H1 (cell line): ENCODE results near the gene CIT. TPM values are rescaled to one million over a fixed set of nuclear protein-coding genes. Genes with fewer than 3 reads are reported as not detected.

Experiments used
- CTCF ChIA-PET: fragments of 300-600 bp; sonication (Branson Sonifier 250); formaldehyde crosslinking; loops from one replicate; lab custom pipeline; 2021; ENCODE audit not compliant: partially characterized antibody; lab: Charles Lee
- POLR2A ChIA-PET: fragments of 300-600 bp; sonication (Branson Sonifier 250); formaldehyde crosslinking; loops from one replicate; lab custom pipeline; 2021; ENCODE audit warnings: inconsistent platforms; ENCODE audit not compliant: partially characterized antibody; lab: Charles Lee
- DNase-seq, 2 experiments: peaks; one replicate each; pipeline versions ENCODE4 v3.0.0 to v3.0.0-alpha.2; 2010 to 2022; ENCODE audit warnings: low spot score in 2 of 2, low read depth in 1 of 2, mixed read lengths in 1 of 2
- FAIRE-seq: peaks from 2 replicates; lab custom pipeline; 2011; peaks lifted over from hg19 to GRCh38; lab: Jason Lieb, UNC
- H2AFZ ChIP-seq: 2 replicates; pipeline ENCODE4 v1.8.1; 2012; ENCODE audit warnings: low read length, inconsistent platforms
- H2AK5ac ChIP-seq: 2 replicates; pipeline ENCODE4 v1.6.1; 2013; ENCODE audit warnings: low read depth, low read length
- H2BK120ac ChIP-seq: replicated peaks from 2 replicates; pipeline ENCODE3; 2013; ENCODE audit warnings: low read depth, low read length, inconsistent platforms
- H2BK12ac ChIP-seq: 2 replicates; pipeline ENCODE4 v1.6.1; 2013; ENCODE audit warnings: low read depth, low read length
- H2BK15ac ChIP-seq: 2 replicates; pipeline ENCODE4 v1.6.1; 2013; ENCODE audit warnings: low read length
- H2BK20ac ChIP-seq: 2 replicates; pipeline ENCODE4 v1.6.1; 2013; ENCODE audit warnings: low read length
- H2BK5ac ChIP-seq: 2 replicates; pipeline ENCODE4 v1.6.1; 2013; ENCODE audit warnings: low read depth, low read length
- H3K14ac ChIP-seq: 2 replicates; pipeline ENCODE4 v1.6.1; 2013; ENCODE audit warnings: inconsistent platforms; ENCODE audit not compliant: insufficient read length
- H3K18ac ChIP-seq: 2 replicates; pipeline ENCODE4 v1.6.1; 2013; ENCODE audit warnings: low read length; ENCODE audit errors: extremely low read depth
- H3K23ac ChIP-seq: 2 replicates; pipeline ENCODE4 v1.6.1; 2013; ENCODE audit warnings: inconsistent platforms; ENCODE audit not compliant: insufficient read length
- H3K23me2 ChIP-seq: 2 replicates; pipeline ENCODE4 v1.6.1; 2013; ENCODE audit warnings: low read depth, low read length
- H3K27ac ChIP-seq: 2 replicates; pipeline ENCODE4 v1.6.1; 2011; ENCODE audit warnings: low read depth, low read length, inconsistent platforms
- H3K27me3 ChIP-seq, 4 experiments: replicated peaks in 1 of 4; 1 replicate in 1 of 4; 2 replicates in 3 of 4; pipeline versions ENCODE4 v1.6.1 to v1.8.1; 2011 to 2013; ENCODE audit warnings: low read length in 3 of 4, mild to moderate bottlenecking in 3 of 4, inconsistent platforms in 2 of 4, mixed read lengths in 2 of 4, moderate library complexity in 1 of 4; ENCODE audit not compliant: control insufficient read depth in 3 of 4, insufficient read depth in 3 of 4; ENCODE audit errors: extremely low read depth in 1 of 4
- H3K36me3 ChIP-seq, 4 experiments: 2 replicates each; pipeline versions ENCODE4 v1.6.1 to v1.8.1; 2011 to 2013; ENCODE audit warnings: mild to moderate bottlenecking in 4 of 4, low read length in 3 of 4, moderate library complexity in 2 of 4, control low read depth in 1 of 4, inconsistent platforms in 1 of 4; ENCODE audit not compliant: insufficient read depth in 4 of 4, control insufficient read depth in 2 of 4
- H3K4ac ChIP-seq: replicated peaks from 2 replicates; pipeline ENCODE3; 2013; ENCODE audit warnings: low read length, low read depth, mixed read lengths, inconsistent platforms; ENCODE audit not compliant: insufficient read length
- H3K4me1 ChIP-seq, 4 experiments: replicated peaks in 1 of 4; 1 replicate in 1 of 4; 2 replicates in 3 of 4; pipeline versions ENCODE4 v1.6.1 to v1.8.1; 2011 to 2013; ENCODE audit warnings: low read length in 3 of 4, inconsistent platforms in 2 of 4, mixed read lengths in 1 of 4; ENCODE audit not compliant: insufficient read depth in 4 of 4, control insufficient read depth in 3 of 4
- H3K4me2 ChIP-seq, 2 experiments: 2 replicates each; pipeline versions ENCODE4 v1.6.1 to v1.8.1; 2011 to 2013; ENCODE audit warnings: low read depth in 2 of 2, low read length in 2 of 2, control low read depth in 1 of 2, inconsistent platforms in 1 of 2, mild to moderate bottlenecking in 1 of 2; ENCODE audit not compliant: insufficient read depth in 1 of 2
- H3K4me3 ChIP-seq, 4 experiments: fragments of 200-600, 300-600 bp in 1 of 4; sonication (generic), shearing (Covaris generic), sonication (Bioruptor Twin) in 1 of 4; 2 replicates each; pipeline versions ENCODE4 v1.5.1 to v1.8.1; 2011 to 2016; ENCODE audit warnings: low read length in 4 of 4, low read depth in 3 of 4, control low read depth in 2 of 4, inconsistent platforms in 2 of 4, mild to moderate bottlenecking in 2 of 4, mixed read lengths in 1 of 4, moderate library complexity in 1 of 4; ENCODE audit not compliant: insufficient read depth in 2 of 4; ENCODE audit errors: extremely low read depth in 1 of 4
- H3K56ac ChIP-seq: replicated peaks from 2 replicates; pipeline ENCODE3; 2013; ENCODE audit warnings: low read depth, mild to moderate bottlenecking, mixed read lengths, low read length, inconsistent platforms; ENCODE audit not compliant: insufficient read length
- H3K79me1 ChIP-seq: 2 replicates; pipeline ENCODE4 v1.6.1; 2013; ENCODE audit warnings: low read depth, low read length, control low read depth
- H3K79me2 ChIP-seq, 2 experiments: 2 replicates each; pipeline versions ENCODE4 v1.6.1 to v1.8.1; 2012 to 2013; ENCODE audit warnings: low read length in 2 of 2, mild to moderate bottlenecking in 2 of 2, inconsistent platforms in 1 of 2; ENCODE audit not compliant: insufficient read depth in 2 of 2, control insufficient read depth in 1 of 2
- H3K9ac ChIP-seq, 4 experiments: replicated peaks in 1 of 4; 1 replicate in 1 of 4; 2 replicates in 3 of 4; pipeline versions ENCODE4 v1.6.1 to v1.8.1; 2011 to 2013; ENCODE audit warnings: low read depth in 3 of 4, low read length in 3 of 4, control low read depth in 2 of 4, mild to moderate bottlenecking in 2 of 4, moderate library complexity in 2 of 4, inconsistent platforms in 1 of 4; ENCODE audit errors: extremely low read depth in 1 of 4
- H3K9me3 ChIP-seq, 2 experiments: 2 replicates each; pipeline versions ENCODE4 v1.6.1 to v1.8.1; 2012 to 2013; ENCODE audit warnings: mild to moderate bottlenecking in 2 of 2, moderate library complexity in 2 of 2, control low read depth in 1 of 2, inconsistent platforms in 1 of 2, low read depth in 1 of 2, low read length in 1 of 2, mixed read lengths in 1 of 2; ENCODE audit not compliant: insufficient read depth in 2 of 2
- H4K20me1 ChIP-seq, 2 experiments: replicated peaks in 1 of 2; 2 replicates each; pipeline versions ENCODE3 to v1.8.1; 2011 to 2013; ENCODE audit warnings: inconsistent platforms in 2 of 2, low read length in 2 of 2, mild to moderate bottlenecking in 1 of 2; ENCODE audit not compliant: insufficient read depth in 2 of 2, control insufficient read depth in 1 of 2
- H4K5ac ChIP-seq: 2 replicates; pipeline ENCODE4 v1.6.1; 2013; ENCODE audit warnings: low read length, low read depth, mixed read lengths, inconsistent platforms; ENCODE audit not compliant: insufficient read length
- H4K8ac ChIP-seq: 2 replicates; pipeline ENCODE4 v1.8.0; 2013; ENCODE audit warnings: mild to moderate bottlenecking, moderate library complexity, low read length, inconsistent platforms; ENCODE audit not compliant: insufficient read depth; ENCODE audit errors: extremely low read depth
- H4K91ac ChIP-seq: replicated peaks from 2 replicates; pipeline ENCODE3; 2013; ENCODE audit warnings: low read length, mixed read lengths, inconsistent platforms; ENCODE audit not compliant: insufficient read length
- SAP30 ChIP-seq: fragments of 300-600 bp; sonication (generic); IDR thresholded peaks from 2 replicates; pipeline ENCODE4 v1.7.1; 2012; ENCODE audit warnings: low read length, moderate library complexity, mild to moderate bottlenecking, inconsistent platforms; ENCODE audit not compliant: insufficient read depth, insufficient replicate concordance
- WGBS, 2 experiments: shearing (Covaris generic) in 1 of 2; methylation state at CpG; one replicate each; pipeline versions ENCODE4 v1.1.6 to v1.1.7; 2013 to 2015; ENCODE audit warnings: low lambda C conversion rate in 2 of 2, mixed read lengths in 2 of 2, inconsistent platforms in 1 of 2, low coverage in 1 of 2, missing lambda C conversion rate in 1 of 2; ENCODE audit not compliant: insufficient replicate concordance in 2 of 2, insufficient coverage in 1 of 2, insufficient read length in 1 of 2; ENCODE audit errors: extremely low coverage in 1 of 2, missing lambda C conversion rate in 1 of 2; 5-methylcytosine and 5-hydroxymethylcytosine counted together
- polyA plus RNA-seq, 7 experiments: library from polyadenylated mRNA; depleted of rRNA in 3 of 7; stranded (reverse) in 5 of 7; unstranded in 2 of 7; fragments of >200 nt in 5 of 7; fragments of 200-250 nt in 2 of 7; gene quantifications; 1 replicate in 5 of 7; 2 replicates in 1 of 7; 4 replicates in 1 of 7; pipeline versions ENCODE4 v1.2.1 to v1.2.3, GENCODE V29; 2011 to 2013; ENCODE audit warnings: missing spikeins in 2 of 7, mixed read lengths in 2 of 7
- total RNA-seq: library from RNA; stranded (reverse); fragmentation: NEBNext Ultra II Directional; extraction: Animal tissue kit (Norgen Biotek cat#: 25700); gene quantifications from 2 replicates; pipeline ENCODE4 v1.2.1, GENCODE V29; 2021

The CIT gene
- total and polyA plus RNA-seq, 2 of the 8 experiments (the other 6 are each of a cell fraction or from before 2014, with no cell fraction given) = 17.1 to 60.9 TPM

GRCh38 chr12:119786539-119786938 is 90.6 kb downstream of the CIT start:
- no peak for FAIRE-seq
- Histone ChIP-seq H3K79me1 (no peaks in the 10 kb centered on the region), H3K36me3 (peaks cover 5 to 31% (median 18%) of the 10 kb centered on the region in 4 experiments; a peak in 6 of 8 replicates), H2AK5ac (no peak overlapping the region), H2BK15ac (no peak overlapping the region), H4K91ac (no peak overlapping the region), H3K9ac (no peak overlapping the region), H2BK12ac (no peak overlapping the region), H4K20me1 (peaks cover 0 to 3% of the 10 kb centered on the region in 2 experiments), H2AFZ (no peak overlapping the region), H2BK20ac (no peak overlapping the region), H3K4me3 (no peak overlapping the region), H4K8ac (no peak overlapping the region), H3K79me2 (no peaks in the 10 kb centered on the region), H3K9me3 (no peaks in the 10 kb centered on the region), H3K18ac (no peak overlapping the region), H2BK120ac (no peak overlapping the region), H3K27me3 (no peaks in the 10 kb centered on the region), H3K4me1 (no peaks in the 10 kb centered on the region), H3K23ac (no peak overlapping the region), H3K4me2 (no peak overlapping the region), H3K56ac (no peak overlapping the region), H2BK5ac (no peak overlapping the region), H3K23me2 (no peaks in the 10 kb centered on the region), H3K4ac (no peak overlapping the region), H3K14ac (no peak overlapping the region), H3K27ac (no peak overlapping the region), H4K5ac (no peak overlapping the region)
- 87% methylated on average over 4 of the region's 4 CpGs; no CpG with 5 or more reads in 1 of the 2 experiments for WGBS, 2 experiments
- POLR2A ChIA-PET = no interaction called here
- TF ChIP-seq SAP30 = no peak
- DNase-seq = no peak
- CTCF ChIA-PET = no interaction called here
